GM10266 (cell line): ENCODE measurements around the gene CFAP52.
"Not testable (repeated sequence)": the region's sequence is repeated elsewhere in the genome, so short reads cannot be mapped to it uniquely, and the experiment has no call there.

ENCODE experiments used
- DNase-seq: peaks from one replicate; pipeline ENCODE4 v3.0.0; 2012; ENCODE audit errors: extremely low spot score
- TF ChIP-seq, protein P1 (sequence below): IDR thresholded peaks from 2 replicates; pipeline ENCODE4 v1.5.1; 2012; ENCODE audit warnings: mild to moderate bottlenecking, low read depth; ENCODE audit not compliant: control insufficient read depth, insufficient read depth; ENCODE audit errors: missing control alignments

CFAP52 gene

DNA sequence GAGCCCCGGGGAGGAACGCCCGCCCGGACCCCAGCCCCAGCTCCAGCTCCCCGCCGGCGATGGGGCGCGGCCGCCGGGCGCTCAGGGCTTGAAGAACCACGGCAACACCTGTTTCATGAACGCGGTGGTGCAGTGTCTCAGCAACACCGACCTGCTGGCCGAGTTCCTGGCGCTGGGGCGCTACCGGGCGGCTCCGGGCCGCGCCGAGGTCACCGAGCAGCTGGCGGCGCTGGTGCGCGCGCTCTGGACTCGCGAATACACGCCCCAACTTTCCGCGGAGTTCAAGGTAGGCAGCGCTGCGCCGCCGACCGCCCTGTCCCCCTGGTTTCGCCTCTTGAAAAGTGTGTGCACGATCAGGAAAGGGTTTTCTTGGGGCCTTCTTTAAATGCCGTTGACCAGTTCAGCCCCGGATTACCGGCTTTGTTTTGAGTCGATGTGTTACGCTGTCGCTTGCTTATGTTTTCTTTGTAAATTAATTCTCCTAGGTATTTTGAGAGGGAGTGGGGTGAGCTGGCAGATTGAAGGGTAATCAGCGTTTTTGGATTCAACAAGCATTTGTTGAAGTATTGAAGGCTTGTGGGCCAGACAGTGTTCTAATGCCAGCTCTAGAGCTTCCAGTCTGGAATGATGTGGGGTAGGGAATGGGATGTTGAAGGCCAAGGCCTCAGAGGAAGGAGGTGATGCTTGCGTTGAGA is 69.6 kb downstream of the CFAP52 start:
- DNase-seq: peak; percentile 58
- TF ChIP-seq, protein P1, sequence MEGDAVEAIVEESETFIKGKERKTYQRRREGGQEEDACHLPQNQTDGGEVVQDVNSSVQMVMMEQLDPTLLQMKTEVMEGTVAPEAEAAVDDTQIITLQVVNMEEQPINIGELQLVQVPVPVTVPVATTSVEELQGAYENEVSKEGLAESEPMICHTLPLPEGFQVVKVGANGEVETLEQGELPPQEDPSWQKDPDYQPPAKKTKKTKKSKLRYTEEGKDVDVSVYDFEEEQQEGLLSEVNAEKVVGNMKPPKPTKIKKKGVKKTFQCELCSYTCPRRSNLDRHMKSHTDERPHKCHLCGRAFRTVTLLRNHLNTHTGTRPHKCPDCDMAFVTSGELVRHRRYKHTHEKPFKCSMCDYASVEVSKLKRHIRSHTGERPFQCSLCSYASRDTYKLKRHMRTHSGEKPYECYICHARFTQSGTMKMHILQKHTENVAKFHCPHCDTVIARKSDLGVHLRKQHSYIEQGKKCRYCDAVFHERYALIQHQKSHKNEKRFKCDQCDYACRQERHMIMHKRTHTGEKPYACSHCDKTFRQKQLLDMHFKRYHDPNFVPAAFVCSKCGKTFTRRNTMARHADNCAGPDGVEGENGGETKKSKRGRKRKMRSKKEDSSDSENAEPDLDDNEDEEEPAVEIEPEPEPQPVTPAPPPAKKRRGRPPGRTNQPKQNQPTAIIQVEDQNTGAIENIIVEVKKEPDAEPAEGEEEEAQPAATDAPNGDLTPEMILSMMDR: peak; percentile 32

DNA sequence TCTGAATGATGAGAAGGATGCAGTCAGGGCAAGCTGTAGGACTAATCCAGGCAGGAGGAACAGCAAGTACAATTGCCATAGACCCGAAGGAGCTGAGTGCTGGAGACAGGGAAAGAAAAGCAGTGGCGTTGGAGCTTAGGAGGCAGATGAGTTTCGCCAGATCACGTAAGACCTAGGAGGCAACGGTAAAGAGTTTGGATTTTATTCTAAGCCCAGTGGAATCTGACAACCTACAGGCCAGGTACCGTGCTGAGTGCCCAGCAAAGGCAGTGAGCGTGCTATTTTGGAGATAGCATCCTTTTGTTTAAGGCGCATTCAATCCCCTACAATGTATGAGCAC is 70.1 kb downstream of the CFAP52 start:
- TF ChIP-seq, protein P1: no peak
- no peak for DNase-seq

DNA sequence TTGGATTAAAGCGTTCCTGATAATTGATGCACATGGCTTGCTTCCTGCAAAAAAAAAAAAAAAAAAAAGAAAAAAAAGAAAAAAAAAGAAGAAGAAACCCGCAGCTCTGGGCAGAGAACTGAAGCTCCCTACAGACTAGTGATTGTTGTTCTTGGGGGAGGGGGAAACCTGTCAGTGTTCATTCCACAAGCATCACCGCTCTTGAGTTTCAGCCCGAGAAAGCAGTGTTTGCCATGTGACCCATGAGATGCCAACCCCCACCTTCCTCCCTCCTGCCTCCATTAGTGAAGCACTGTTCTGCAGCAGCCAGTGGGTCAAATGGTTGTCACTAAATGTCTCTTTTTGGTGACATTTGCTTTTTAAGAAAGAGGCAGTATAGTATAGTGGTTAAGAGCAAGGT is 70.6 kb downstream of the CFAP52 start:
- no peak for DNase-seq

DNA sequence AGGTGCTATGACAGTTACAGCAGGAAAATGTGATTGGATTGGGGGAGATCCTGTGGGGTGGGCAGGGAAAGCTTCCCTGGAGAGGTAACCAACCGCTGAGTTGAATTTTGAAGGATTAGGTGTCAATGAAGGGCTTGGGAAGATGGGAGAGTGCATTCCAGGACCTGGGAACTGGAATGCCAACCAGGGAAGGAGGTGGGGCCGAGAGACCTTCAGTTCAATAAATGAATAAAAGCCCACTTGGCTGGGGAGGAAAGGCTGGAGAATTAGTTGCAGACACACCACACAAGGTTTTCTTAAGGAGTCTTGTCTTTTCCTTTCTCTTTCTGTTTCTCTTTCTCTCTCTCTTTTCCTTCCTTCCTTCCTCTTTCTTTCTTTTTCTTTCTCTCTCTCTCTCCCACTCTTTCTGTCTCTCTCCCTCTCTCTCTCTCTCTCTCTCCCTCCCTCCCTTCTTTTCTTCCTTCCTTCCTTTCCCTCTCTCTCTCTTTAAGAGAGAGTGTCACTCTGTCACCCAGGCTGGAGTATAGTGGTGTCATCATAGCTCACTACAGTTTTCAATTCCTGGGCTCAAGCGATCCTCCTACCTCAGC is 72.2 kb downstream of the CFAP52 start:
- no peak for DNase-seq
- TF ChIP-seq, protein P1: no peak

More for the DNA sequence above, 70.6 kb downstream of the CFAP52 start:
- TF ChIP-seq, protein P1: no peak

DNA sequence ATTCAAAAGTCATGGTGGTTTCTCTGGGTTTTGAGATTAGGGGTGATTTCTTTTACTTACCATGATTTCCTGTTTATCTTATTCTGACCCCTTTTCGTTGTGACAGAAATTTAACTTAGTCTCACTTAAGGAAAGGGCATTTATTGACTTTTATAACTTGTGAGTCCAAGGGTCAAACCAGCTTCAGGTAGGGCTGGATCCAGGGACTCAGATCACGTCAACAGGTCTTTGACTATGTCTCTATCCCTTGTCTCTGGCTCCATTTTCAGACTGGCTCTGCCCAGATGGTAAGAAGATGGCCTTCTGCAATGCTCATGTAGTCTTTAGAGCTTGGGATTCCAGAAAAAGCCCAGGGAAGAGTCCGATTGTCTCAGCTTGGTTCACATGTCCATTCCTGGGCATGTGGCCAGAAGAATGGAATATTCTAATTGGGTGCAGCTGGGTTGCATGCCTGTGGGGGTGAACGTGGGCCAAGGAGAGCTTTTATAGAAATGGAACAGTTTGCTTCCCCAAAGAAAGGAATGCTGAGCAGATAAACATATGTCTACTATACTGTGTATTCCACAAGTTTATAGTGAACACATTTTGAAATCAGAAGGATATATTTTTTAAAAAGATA is 82.3 kb downstream of the CFAP52 start:
- TF ChIP-seq, protein P1: no peak
- DNase-seq: no peak

DNA sequence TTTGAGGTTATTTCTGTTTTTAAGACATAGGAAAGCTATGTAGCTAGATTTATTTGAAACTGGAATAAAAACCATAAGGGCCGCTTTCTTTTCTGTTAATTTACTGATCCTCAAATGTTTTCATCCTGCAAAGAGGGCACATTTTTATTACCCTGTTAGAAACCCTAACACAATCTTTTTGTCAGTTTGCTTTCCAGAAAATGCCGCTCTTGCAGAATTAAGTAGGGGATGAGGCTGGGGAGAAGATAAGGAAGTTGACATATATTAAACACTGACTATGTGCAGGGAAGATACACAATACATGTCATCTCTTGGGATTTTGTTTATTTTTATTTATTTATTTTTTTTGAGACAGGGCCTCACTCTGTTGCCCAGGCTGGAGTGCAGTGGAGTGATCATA is 84.6 kb downstream of the CFAP52 start:
- TF ChIP-seq, protein P1: no peak
- no peak for DNase-seq

DNA sequence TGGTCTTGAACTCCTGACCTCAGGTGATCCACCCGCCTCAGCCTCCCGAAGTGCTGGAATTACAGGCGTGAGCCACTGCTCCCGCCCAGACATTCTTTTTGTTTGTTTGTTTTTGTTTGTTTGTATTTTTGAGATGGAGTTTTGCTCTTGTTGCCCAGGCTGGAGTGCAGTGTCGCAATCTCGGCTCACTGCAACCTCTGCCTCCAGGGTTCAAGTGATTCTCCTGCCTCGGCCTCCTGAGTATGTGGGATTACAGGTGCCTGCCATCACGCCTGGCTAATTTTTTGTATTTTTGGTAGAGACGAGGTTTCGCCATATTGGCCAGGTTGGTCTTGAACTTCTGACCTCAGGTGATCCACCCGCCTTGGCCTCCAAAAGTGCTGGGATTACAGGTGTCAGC is 87.1 kb downstream of the CFAP52 start:
- not testable (repeated sequence) for DNase-seq
